MM.1S (cell line): Measurements from ENCODE around the gene SPNS2.

ENCODE experiments used
- EZH2 ChIP-seq: fragments of 300-600 bp; sonication (generic); optimal IDR thresholded peaks from 2 replicates; pipeline ENCODE3; 2017; ENCODE audit warnings: low read depth, mild to moderate bottlenecking, antibody characterized with exemption, low read length, mixed read lengths
- TF ChIP-seq, protein P1 (sequence below): fragments of 300-600 bp; sonication (generic); IDR thresholded peaks from 2 replicates; pipeline ENCODE4 v1.5.1; 2016; ENCODE audit warnings: antibody characterized with exemption, low read length, mixed read lengths

DNA sequence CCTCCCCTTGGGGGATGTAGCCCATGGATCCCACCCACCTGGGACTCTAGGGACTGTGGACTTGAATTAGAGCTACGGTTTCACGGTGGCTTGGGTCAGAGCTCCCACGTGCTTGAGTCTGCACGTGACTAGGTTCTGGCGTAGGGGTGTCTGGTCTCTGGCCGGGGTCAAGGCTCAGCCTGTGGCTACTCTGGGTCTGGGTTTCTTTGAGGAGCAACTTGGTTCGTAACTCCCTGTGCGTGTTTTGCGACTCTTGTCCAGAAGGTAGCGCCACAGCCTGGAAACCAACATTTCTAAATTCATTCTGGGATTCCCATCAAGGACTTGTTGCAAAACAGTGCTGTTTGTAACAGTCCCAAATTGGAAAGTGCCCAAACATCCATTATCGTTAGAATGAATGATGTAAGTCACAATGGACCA, 62.2 kb downstream of the SPNS2 start:
- TF ChIP-seq, protein P1, sequence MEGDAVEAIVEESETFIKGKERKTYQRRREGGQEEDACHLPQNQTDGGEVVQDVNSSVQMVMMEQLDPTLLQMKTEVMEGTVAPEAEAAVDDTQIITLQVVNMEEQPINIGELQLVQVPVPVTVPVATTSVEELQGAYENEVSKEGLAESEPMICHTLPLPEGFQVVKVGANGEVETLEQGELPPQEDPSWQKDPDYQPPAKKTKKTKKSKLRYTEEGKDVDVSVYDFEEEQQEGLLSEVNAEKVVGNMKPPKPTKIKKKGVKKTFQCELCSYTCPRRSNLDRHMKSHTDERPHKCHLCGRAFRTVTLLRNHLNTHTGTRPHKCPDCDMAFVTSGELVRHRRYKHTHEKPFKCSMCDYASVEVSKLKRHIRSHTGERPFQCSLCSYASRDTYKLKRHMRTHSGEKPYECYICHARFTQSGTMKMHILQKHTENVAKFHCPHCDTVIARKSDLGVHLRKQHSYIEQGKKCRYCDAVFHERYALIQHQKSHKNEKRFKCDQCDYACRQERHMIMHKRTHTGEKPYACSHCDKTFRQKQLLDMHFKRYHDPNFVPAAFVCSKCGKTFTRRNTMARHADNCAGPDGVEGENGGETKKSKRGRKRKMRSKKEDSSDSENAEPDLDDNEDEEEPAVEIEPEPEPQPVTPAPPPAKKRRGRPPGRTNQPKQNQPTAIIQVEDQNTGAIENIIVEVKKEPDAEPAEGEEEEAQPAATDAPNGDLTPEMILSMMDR, result no peak
- no peak for TF ChIP-seq EZH2
